NT2/D1 (cell line): ENCODE measurements around the gene SLC35G1.

Source experiments
- SUZ12 ChIP-seq: IDR thresholded peaks from 2 replicates; pipeline ENCODE4 v1.6.1; 2011; ENCODE audit not compliant: insufficient read length, insufficient read depth; ENCODE audit errors: extremely low read depth
- YY1 ChIP-seq: IDR thresholded peaks from 2 replicates; pipeline ENCODE4 v1.6.1; 2011; ENCODE audit not compliant: insufficient read length, insufficient read depth
- ZNF274 ChIP-seq: IDR thresholded peaks from 2 replicates; pipeline ENCODE4 v1.6.1; 2011; ENCODE audit warnings: mild to moderate bottlenecking, low read depth, low read length

GRCh38 chr10:93897070-93897780 is 3.4 kb downstream of the SLC35G1 start:
- TF ChIP-seq ZNF274 (no peak), SUZ12 (no peak), YY1 (no peak)
